HUES64 (cell line): Measurements from ENCODE around the gene PET100.
A peak's percentile ranks its signal among the peaks of the same experiment; 100 is the strongest.

Experiments used
- H3K27ac ChIP-seq: 2 replicates; pipeline ENCODE4 v1.7.0; 2013; ENCODE audit warnings: low read depth, low read length, inconsistent platforms
- H3K27me3 ChIP-seq: 2 replicates; pipeline ENCODE4 v1.6.1; 2013; ENCODE audit warnings: mild to moderate bottlenecking, low read length; ENCODE audit not compliant: insufficient read depth
- H3K36me3 ChIP-seq: 2 replicates; pipeline ENCODE4 v1.6.1; 2013; ENCODE audit warnings: mild to moderate bottlenecking, low read length; ENCODE audit not compliant: insufficient read depth
- H3K4me1 ChIP-seq: 2 replicates; pipeline ENCODE4 v1.6.1; 2013; ENCODE audit warnings: mild to moderate bottlenecking, low read length, moderate library complexity; ENCODE audit not compliant: insufficient read depth
- H3K4me3 ChIP-seq: 2 replicates; pipeline ENCODE4 v1.5.1; 2013; ENCODE audit warnings: mild to moderate bottlenecking, low read length, moderate library complexity
- H3K9ac ChIP-seq: 2 replicates; pipeline ENCODE4 v1.6.1; 2013; ENCODE audit warnings: mild to moderate bottlenecking, low read depth, low read length
- H3K9me3 ChIP-seq: 2 replicates; pipeline ENCODE4 v1.6.1; 2013; ENCODE audit warnings: low read depth, low read length; ENCODE audit not compliant: insufficient read depth
- WGBS: fragments of 150-250, 120-280 bp; methylation state at CpG from one replicate; pipeline ENCODE4 v1.1.7; 2013; ENCODE audit warnings: missing lambda C conversion rate; 5-methylcytosine and 5-hydroxymethylcytosine counted together

PET100 gene

DNA sequence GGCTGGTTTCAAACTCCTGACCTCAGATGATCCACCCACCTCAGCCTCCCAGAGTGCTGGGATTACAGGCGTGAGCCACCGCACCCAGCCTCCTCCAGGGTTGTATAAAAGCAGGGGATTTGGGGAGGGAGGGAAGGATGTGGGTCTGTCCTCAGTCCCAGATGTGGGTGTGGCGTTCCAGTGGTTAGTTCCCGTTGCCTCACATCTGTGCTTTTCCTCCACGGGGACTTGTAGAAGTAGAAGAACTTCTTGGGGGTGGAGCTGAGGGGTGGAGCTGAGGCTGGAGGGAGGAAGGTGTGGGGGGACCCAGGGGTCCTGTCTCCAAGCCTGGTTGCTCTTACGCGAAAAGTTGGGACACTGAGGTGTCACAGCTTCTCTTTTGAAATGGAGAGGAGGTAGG is 46.8 kb downstream of the PET100 start:
- H3K27me3 ChIP-seq: peaks cover 33% of the 10 kb centered on the region
- H3K9ac ChIP-seq: no peak overlapping the region
- no peak overlapping the region for H3K4me3 ChIP-seq
- no peaks in the 10 kb centered on the region for H3K9me3 ChIP-seq
- no peaks in the 10 kb centered on the region for H3K36me3 ChIP-seq
- 57% methylated on average over 7 of the region's 7 CpGs for WGBS
- no peak overlapping the region for H3K27ac ChIP-seq
- H3K4me1 ChIP-seq: no peaks in the 10 kb centered on the region

DNA sequence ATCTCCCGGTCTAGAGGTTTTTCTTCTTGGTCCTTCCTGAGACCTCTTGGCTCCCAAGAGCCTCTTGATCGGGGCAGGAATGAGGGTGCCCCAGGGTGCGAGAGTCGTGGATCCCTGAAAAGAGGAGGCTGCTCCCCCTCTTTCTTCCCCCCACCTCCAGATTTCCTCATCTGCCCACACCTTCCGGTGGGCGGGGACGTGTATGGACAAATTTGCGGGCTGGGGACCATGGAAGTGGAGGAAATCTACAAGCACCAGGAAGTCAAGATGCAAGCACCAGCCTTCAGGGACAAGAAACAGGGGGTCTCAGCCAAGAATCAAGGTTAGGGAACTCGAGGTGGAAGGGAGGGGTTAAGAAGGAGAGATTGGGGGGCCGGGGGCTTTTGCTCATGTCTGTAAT is 47.3 kb downstream of the PET100 start, which contains the start of gene MCEMP1:
Gene MCEMP1, plus strand, starts transcription at position 237 of the 400 bp plus-strand sequence. Its CDS starts 31 bp downstream, at position 268.
- H3K36me3 ChIP-seq: no peaks in the 10 kb centered on the region
- no peak within 1 kb of the TSS for H3K9ac ChIP-seq
- peaks cover 1% of the 10 kb centered on the region; the same call in 1 of the 2 replicates for H3K4me1 ChIP-seq
- no peak within 1 kb of the TSS for H3K27ac ChIP-seq
- no peak within 1 kb of the TSS for H3K4me3 ChIP-seq
- WGBS: 67% methylated on average over 10 of the region's 10 CpGs
- no peaks in the 10 kb centered on the region for H3K9me3 ChIP-seq
- peaks cover 28% of the 10 kb centered on the region for H3K27me3 ChIP-seq

DNA sequence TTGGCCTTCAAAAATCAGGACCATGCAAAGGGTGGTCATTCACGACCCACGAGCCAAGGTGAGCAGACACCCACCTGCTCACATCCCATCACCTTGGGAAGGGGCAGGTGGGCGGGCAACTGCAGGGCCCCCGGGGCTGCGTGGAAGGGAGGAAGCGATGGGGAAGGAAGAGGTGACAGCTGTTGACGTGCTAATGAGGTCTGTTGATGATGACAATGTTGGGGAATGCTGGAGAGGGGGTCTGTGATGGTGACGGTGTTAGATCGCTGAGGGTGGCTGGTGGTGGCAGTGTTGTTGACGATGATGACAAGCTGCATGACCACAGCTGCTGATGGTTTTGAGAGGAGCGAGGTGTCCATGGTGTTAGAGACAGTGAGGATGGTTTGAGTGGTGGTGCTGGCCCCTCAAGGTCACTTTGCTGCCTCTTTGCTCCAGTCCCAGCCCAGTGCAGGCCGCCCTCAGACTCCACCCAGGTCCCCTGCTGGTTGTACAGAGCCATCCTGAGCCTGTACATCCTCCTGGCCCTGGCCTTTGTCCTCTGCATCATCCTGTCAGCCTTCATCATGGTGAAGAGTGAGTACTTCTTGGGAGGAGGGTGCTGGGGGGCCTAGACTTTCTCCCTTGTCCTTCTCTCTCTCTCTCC is 48.2 kb downstream of the PET100 start:
- 35% methylated on average over 12 of the region's 12 CpGs for WGBS
- H3K4me3 ChIP-seq: no peak overlapping the region

DNA sequence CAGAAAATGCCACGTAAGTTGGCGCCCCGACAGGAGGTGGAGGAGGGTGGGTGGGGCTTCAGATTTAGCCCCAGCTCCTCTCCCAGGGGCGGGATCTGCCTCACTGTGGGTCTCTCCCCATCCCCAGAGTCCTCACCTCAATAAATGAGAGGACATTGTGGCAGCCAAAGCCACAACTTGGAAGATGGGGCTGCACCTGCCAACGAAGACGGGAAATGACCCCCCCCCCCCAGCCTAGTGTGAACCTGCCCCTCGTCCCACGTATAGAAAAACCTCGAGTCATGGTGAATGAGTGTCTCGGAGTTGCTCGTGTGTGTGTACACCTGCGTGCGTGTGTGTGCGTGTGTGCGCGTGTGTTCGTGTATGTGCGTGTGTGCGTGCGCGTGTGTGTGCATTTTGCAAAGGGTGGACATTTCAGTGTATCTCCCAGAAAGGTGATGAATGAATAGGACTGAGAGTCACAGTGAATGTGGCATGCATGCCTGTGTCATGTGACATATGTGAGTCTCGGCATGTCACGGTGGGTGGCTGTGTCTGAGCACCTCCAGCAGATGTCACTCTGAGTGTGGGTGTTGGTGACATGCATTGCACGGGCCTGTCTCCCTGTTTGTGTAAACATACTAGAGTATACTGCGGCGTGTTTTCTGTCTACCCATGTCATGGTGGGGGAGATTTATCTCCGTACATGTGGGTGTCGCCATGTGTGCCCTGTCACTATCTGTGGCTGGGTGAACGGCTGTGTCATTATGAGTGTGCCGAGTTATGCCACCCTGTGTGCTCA is 49.6 kb downstream of the PET100 start:
- Histone ChIP-seq H3K9ac (no peak overlapping the region), H3K9me3 (no peaks in the 10 kb centered on the region), H3K27ac (no peak overlapping the region), H3K36me3 (peaks cover 11% of the 10 kb centered on the region), H3K4me3 (no peak overlapping the region), H3K4me1 (peaks cover 2% of the 10 kb centered on the region; the same call in 1 of the 2 replicates), H3K27me3 (peaks cover 19% of the 10 kb centered on the region)
- 79% methylated on average over 30 of the region's 30 CpGs for WGBS

More for the DNA sequence above, 48.2 kb downstream of the PET100 start:
- Histone ChIP-seq H3K36me3 (peaks cover 5% of the 10 kb centered on the region), H3K4me1 (peaks cover 2% of the 10 kb centered on the region; the same call in 1 of the 2 replicates), H3K9ac (no peak overlapping the region), H3K9me3 (no peaks in the 10 kb centered on the region), H3K27me3 (peaks cover 19% of the 10 kb centered on the region), H3K27ac (no peak overlapping the region)

DNA sequence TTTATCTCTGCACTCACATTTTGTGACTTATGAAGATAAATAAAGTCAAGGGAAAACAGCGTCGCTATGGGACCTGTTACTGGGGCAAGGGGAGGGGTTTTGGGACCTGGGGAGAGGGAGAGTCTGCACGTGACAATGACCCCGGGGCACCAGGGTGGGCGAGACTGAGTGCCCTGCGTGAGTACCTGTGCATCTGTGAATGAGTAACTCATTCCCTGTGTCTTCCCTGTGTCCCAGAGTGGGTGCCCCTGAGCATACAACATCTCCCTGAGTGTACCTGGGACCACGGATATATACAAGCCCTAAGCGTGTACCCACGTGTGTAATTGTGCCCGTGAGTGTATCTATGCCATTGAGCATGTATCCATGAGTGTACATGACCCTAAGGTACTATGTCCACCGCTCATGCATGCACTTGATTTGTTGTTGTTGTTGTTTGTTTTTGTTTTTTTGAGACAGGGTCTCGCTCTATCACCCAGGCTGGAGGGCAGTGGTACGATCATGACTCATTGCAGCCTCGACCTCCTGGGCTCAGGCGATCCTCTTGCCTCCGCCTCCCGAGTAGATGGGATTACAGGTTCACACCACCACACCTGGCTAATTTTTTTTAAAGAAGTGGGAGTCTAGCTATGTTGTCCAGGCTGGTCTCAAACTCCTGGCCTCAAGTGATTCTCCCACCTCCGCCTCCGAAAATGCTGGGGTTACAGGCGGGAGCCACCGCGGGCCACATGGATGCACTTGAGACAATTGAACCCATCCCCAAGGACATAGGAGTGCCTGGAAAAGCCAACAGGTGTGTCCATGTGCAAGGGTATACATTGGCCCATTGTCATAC is 50.4 kb downstream of the PET100 start:
- Histone ChIP-seq H3K4me3 (peak overlapping the region; percentile 87), H3K4me1 (peaks cover 2% of the 10 kb centered on the region; the same call in 1 of the 2 replicates), H3K27ac (no peak overlapping the region)

DNA sequence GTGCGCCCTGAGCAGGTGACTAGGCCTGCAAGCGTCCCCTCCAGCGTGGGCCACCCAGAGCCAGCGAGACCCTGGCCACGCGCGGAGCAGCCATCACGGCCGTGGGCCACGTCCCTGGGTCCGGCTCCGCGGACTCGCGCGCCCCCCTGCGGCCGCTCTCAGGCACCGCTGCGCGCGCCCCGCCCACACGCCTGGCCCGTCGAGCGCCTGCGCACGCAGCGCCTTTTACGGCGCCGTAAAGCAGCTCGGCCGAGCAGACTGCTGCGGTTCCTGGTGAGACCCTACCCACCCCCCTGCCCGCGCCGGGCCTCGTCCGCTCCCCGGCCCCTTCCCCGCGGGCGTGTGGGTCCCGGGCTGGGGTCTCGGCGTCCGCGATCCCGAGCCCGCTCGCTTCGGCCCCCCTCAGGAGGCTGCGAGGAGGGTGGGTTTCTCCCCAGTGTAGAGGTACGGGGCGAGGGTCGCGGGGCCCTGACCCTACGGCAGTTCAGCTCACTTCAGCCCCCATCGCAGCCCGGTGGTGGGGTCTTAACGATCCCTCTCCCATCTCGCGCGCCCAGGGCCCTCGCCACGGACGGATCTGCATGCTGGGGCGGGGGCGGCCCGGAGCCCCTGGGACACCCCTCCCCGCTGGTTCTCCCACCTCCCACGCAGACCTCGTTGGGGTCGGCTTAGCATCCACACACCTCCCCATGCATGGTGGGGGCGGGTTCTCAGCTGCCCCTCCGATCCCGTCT is 51.2 kb downstream of the PET100 start, which contains the start of gene TRAPPC5:
Gene TRAPPC5, plus strand, starts transcription at position 228 of the 734 bp plus-strand sequence. CDS start 1,421 bp downstream, outside the sequence.
- peaks cover 2% of the 10 kb centered on the region; the same call in 1 of the 2 replicates for H3K4me1 ChIP-seq
- H3K9ac ChIP-seq: peak within 1 kb of the TSS; percentile 82
- H3K27ac ChIP-seq: peak within 1 kb of the TSS; percentile 55; the same call in 1 of the 2 replicates
- peaks cover 11% of the 10 kb centered on the region for H3K36me3 ChIP-seq
- H3K4me3 ChIP-seq: peak within 1 kb of the TSS; percentile 87
- WGBS: under 1% methylated on average over 79 of the region's 79 CpGs
- peaks cover 19% of the 10 kb centered on the region for H3K27me3 ChIP-seq
- no peaks in the 10 kb centered on the region for H3K9me3 ChIP-seq

More for the DNA sequence above, 50.4 kb downstream of the PET100 start:
- H3K27me3 ChIP-seq: peaks cover 19% of the 10 kb centered on the region
- WGBS: 61% methylated on average over 22 of the region's 22 CpGs
- H3K9me3 ChIP-seq: no peaks in the 10 kb centered on the region
- no peak overlapping the region for H3K9ac ChIP-seq
- peaks cover 11% of the 10 kb centered on the region for H3K36me3 ChIP-seq
